GM12892 (cell line): Measurements from ENCODE around the gene FAM76B.

ENCODE experiments used
- POLR2A ChIP-seq: IDR thresholded peaks from 2 replicates; pipeline ENCODE4 v1.6.1; 2011; ENCODE audit warnings: low read depth, low read length, control low read depth
- POLR2AphosphoS5 ChIP-seq: IDR thresholded peaks from 2 replicates; pipeline ENCODE4 v1.6.1; 2011; ENCODE audit warnings: low read depth, low read length, control low read depth
- TAF1 ChIP-seq: IDR thresholded peaks from 2 replicates; pipeline ENCODE4 v1.6.1; 2011; ENCODE audit warnings: low read depth, mild to moderate bottlenecking, control low read depth, low read length, borderline replicate concordance

- TF ChIP-seq POLR2A (no peak), POLR2AphosphoS5 (no peak), TAF1 (no peak)
Observed at GRCh38 chr11:95803973-95804372, 14.4 kb upstream of the FAM76B start.
